ENCODE results near the gene ACTL8. TPM values are rescaled to one million over a fixed set of nuclear protein-coding genes. Genes with fewer than 3 reads are reported as not detected.

The ACTL8 gene
- total RNA-seq, 1 donor from 2014 or later: not detected

DNA sequence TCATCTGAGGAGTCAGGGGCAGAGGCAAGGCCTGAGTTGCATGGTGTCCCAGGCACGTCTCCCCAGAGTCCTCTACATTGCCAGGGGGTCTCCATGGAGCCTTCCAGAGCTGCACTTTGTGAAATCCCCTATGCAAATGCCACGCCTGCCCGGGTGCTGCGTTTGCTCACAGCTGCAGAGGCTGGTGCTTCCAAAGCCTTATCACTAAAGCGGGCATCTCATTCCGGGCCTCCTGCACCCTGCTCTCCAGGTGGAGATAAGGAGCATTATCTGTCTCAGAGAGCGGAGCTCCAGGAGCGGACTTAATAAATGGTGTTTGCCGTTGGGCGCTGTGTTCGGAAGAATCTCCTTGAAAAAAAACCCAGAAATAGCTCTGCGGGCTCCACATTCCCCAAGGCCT lies 25.9 kb upstream of the ACTL8 start:
- no peaks in the 10 kb centered on the region for H3K4me1 ChIP-seq
- H3K27me3 ChIP-seq: no peaks in the 10 kb centered on the region
- no peak overlapping the region for H3K9ac ChIP-seq
- H3K27ac Mint-ChIP-seq: no peak overlapping the region
- no peak for DNase-seq (ENCODE audit: low spot score)
- H3K27me3 Mint-ChIP-seq (ENCODE audit: insufficient read depth, low read depth): peaks cover 10% of the 10 kb centered on the region
- no peaks in the 10 kb centered on the region for H3F3A ChIP-seq (ENCODE audit: low read depth)
- H3K36me3 ChIP-seq: no peaks in the 10 kb centered on the region
- H3K4me3 ChIP-seq: no peak overlapping the region
- H3K4me2 ChIP-seq: no peak overlapping the region
- no peaks in the 10 kb centered on the region for H3K79me2 ChIP-seq (ENCODE audit: low read depth)
- no peak overlapping the region for H3K27ac ChIP-seq
- no peaks in the 10 kb centered on the region for H4K20me1 ChIP-seq (ENCODE audit: low read depth)
- H2AFZ ChIP-seq (replicated peaks): no peak overlapping the region
- no peak overlapping the region for H3K4me3 Mint-ChIP-seq
- no peaks in the 10 kb centered on the region for H3K9me3 ChIP-seq (ENCODE audit: low read depth)
- peaks cover 7% of the 10 kb centered on the region for H3K9me3 Mint-ChIP-seq
- TF ChIP-seq EZH2 (IDR thresholded peaks at IDR 0.05) (no peak), EZH2phosphoT487 (IDR thresholded peaks at IDR 0.05) (no peak)
- TF ChIP-seq, protein P1, sequence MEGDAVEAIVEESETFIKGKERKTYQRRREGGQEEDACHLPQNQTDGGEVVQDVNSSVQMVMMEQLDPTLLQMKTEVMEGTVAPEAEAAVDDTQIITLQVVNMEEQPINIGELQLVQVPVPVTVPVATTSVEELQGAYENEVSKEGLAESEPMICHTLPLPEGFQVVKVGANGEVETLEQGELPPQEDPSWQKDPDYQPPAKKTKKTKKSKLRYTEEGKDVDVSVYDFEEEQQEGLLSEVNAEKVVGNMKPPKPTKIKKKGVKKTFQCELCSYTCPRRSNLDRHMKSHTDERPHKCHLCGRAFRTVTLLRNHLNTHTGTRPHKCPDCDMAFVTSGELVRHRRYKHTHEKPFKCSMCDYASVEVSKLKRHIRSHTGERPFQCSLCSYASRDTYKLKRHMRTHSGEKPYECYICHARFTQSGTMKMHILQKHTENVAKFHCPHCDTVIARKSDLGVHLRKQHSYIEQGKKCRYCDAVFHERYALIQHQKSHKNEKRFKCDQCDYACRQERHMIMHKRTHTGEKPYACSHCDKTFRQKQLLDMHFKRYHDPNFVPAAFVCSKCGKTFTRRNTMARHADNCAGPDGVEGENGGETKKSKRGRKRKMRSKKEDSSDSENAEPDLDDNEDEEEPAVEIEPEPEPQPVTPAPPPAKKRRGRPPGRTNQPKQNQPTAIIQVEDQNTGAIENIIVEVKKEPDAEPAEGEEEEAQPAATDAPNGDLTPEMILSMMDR (IDR thresholded peaks at IDR 0.05): no peak
- peaks cover 2% of the 10 kb centered on the region for H3K4me1 Mint-ChIP-seq
- no peaks in the 10 kb centered on the region for H3K36me3 Mint-ChIP-seq

DNA sequence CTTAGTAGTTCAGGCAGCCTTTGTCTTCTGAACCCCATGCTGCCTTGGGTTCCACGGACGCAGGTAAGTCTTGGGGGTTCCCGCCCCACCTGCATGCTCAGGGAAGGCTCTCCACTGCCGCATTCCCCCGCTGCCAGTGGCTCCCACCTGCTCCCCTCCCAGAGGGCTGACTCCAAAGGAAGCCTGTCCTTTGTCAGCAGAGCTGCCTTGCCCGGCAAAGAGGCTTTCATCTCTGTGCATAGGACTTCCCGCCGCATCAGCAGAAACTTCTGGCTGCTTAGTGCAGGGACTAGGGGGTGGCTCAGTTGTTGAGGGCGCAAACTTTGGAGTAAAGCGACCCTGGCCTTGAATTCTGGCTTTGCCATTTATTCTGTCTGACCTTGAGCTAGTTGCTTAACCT lies 25.2 kb upstream of the ACTL8 start:
- H3K4me3 Mint-ChIP-seq: no peak overlapping the region
- H3K27me3 Mint-ChIP-seq (ENCODE audit: insufficient read depth, low read depth): peaks cover 7% of the 10 kb centered on the region
- Histone ChIP-seq H4K20me1 (ENCODE audit: low read depth) (no peaks in the 10 kb centered on the region), H2AFZ (replicated peaks) (no peak overlapping the region), H3K4me2 (no peak overlapping the region), H3F3A (ENCODE audit: low read depth) (no peaks in the 10 kb centered on the region), H3K4me1 (no peaks in the 10 kb centered on the region), H3K27ac (no peak overlapping the region), H3K79me2 (ENCODE audit: low read depth) (no peaks in the 10 kb centered on the region), H3K9ac (no peak overlapping the region), H3K27me3 (no peaks in the 10 kb centered on the region), H3K9me3 (ENCODE audit: low read depth) (no peaks in the 10 kb centered on the region), H3K36me3 (no peaks in the 10 kb centered on the region), H3K4me3 (no peak overlapping the region)
- H3K27ac Mint-ChIP-seq: no peak overlapping the region
- peaks cover 2% of the 10 kb centered on the region for H3K4me1 Mint-ChIP-seq
- TF ChIP-seq EZH2phosphoT487 (IDR thresholded peaks at IDR 0.05) (no peak), EZH2 (IDR thresholded peaks at IDR 0.05) (no peak)
- TF ChIP-seq, protein P1 (IDR thresholded peaks at IDR 0.05): no peak
- H3K36me3 Mint-ChIP-seq: no peaks in the 10 kb centered on the region
- DNase-seq (ENCODE audit: low spot score): no peak
- peaks cover 7% of the 10 kb centered on the region for H3K9me3 Mint-ChIP-seq

- Histone ChIP-seq H3K27me3 (no peaks in the 10 kb centered on the region), H3K27ac (no peak overlapping the region), H3K9ac (no peak overlapping the region), H3K4me1 (peaks cover 10% of the 10 kb centered on the region), H3K4me3 (no peak overlapping the region), H3K4me2 (no peak overlapping the region), H4K20me1 (ENCODE audit: low read depth) (no peaks in the 10 kb centered on the region), H2AFZ (replicated peaks) (no peak overlapping the region), H3F3A (ENCODE audit: low read depth) (no peaks in the 10 kb centered on the region), H3K79me2 (ENCODE audit: low read depth) (no peaks in the 10 kb centered on the region), H3K36me3 (no peaks in the 10 kb centered on the region), H3K9me3 (ENCODE audit: low read depth) (no peaks in the 10 kb centered on the region)
- Mint-ChIP-seq H3K4me1 (peaks cover 2% of the 10 kb centered on the region), H3K36me3 (no peaks in the 10 kb centered on the region), H3K4me3 (no peak overlapping the region), H3K27ac (no peak overlapping the region), H3K27me3 (ENCODE audit: insufficient read depth, low read depth) (peaks cover 10% of the 10 kb centered on the region), H3K9me3 (peaks cover 7% of the 10 kb centered on the region)
- DNase-seq (ENCODE audit: low spot score): no peak
- TF ChIP-seq EZH2phosphoT487 (IDR thresholded peaks at IDR 0.05) (no peak), EZH2 (IDR thresholded peaks at IDR 0.05) (no peak)
Observed at GRCh38 chr1:17731460-17731859, 23.7 kb upstream of the ACTL8 start.

DNA sequence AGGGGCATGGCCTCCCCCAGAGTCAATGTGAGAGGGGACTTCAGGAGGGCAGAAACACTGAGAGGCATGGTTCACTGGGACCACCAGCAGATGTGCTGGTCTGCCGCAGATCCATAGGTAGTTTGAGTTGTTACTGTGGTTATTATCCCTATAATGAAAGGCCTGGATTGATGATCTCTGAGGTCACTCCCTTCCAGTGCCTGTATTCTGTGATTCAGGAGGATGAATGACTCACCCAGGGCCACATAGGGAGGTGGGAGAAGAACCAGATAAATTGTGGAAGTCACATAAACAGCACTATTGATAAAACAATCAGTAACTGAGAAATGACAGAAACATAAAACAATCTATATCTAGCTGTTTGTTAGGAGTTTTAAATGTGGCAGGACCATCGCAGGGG lies 22.7 kb upstream of the ACTL8 start:
- H3K36me3 Mint-ChIP-seq: no peaks in the 10 kb centered on the region
- Histone ChIP-seq H3K79me2 (ENCODE audit: low read depth) (no peaks in the 10 kb centered on the region), H3K9me3 (ENCODE audit: low read depth) (no peaks in the 10 kb centered on the region), H3K4me2 (no peak overlapping the region), H2AFZ (replicated peaks) (no peak overlapping the region), H3K4me1 (peaks cover 16% of the 10 kb centered on the region), H3K27me3 (no peaks in the 10 kb centered on the region), H4K20me1 (ENCODE audit: low read depth) (no peaks in the 10 kb centered on the region), H3K36me3 (no peaks in the 10 kb centered on the region), H3K27ac (no peak overlapping the region), H3K9ac (no peak overlapping the region), H3K4me3 (no peak overlapping the region), H3F3A (ENCODE audit: low read depth) (no peaks in the 10 kb centered on the region)
- H3K9me3 Mint-ChIP-seq: peaks cover 7% of the 10 kb centered on the region
- TF ChIP-seq EZH2phosphoT487 (IDR thresholded peaks at IDR 0.05) (no peak), EZH2 (IDR thresholded peaks at IDR 0.05) (no peak)
- TF ChIP-seq, protein P1 (IDR thresholded peaks at IDR 0.05): no peak
- H3K27ac Mint-ChIP-seq: peak overlapping the region; percentile 82
- peaks cover 2% of the 10 kb centered on the region for H3K4me1 Mint-ChIP-seq
- no peak overlapping the region for H3K4me3 Mint-ChIP-seq
- peaks cover 10% of the 10 kb centered on the region for H3K27me3 Mint-ChIP-seq (ENCODE audit: insufficient read depth, low read depth)
- DNase-seq (ENCODE audit: low spot score): no peak

Data from neural progenitor cell (in vitro differentiated cells).